PC-3 (cell line): ENCODE results near the gene ZNF213. TPM values are rescaled to one million over a fixed set of nuclear protein-coding genes. Genes with fewer than 3 reads are reported as not detected.

Source experiments
- ATAC-seq: fragments of 200-7000 bp; cut with Tn5 transposase; 2 replicates; pipeline ENCODE4 v1.9.1; 2020; ENCODE audit warnings: mild to moderate bottlenecking, moderate library complexity
- BruUV-seq: library from RNA; stranded (reverse); fragments of 400-500 nt; replicated peaks from 2 replicates; lab custom pipeline; 2021; lab: Mats Ljungman, UMichigan
- CTCF ChIA-PET: fragments of 300-600 bp; sonication (Branson Sonifier 250); formaldehyde crosslinking; loops from one replicate; lab custom pipeline; 2022; ENCODE audit warnings: antibody characterized with exemption; lab: Charles Lee
- POLR2A ChIA-PET: fragments of 300-600 bp; sonication (Branson Sonifier 250); formaldehyde crosslinking; loops from one replicate; lab custom pipeline; 2022; ENCODE audit warnings: antibody characterized with exemption; ENCODE audit not compliant: unreplicated experiment; lab: Charles Lee
- DNase-seq: peaks from one replicate; pipeline ENCODE4 v3.0.0-alpha.2; 2015
- H2AFZ ChIP-seq: fragments of 300-600 bp; sonication (generic); 2 replicates; pipeline ENCODE4 v1.6.0; 2016; ENCODE audit warnings: antibody characterized with exemption, low read length
- H3F3A ChIP-seq: fragments of 300-600 bp; sonication (generic); one replicate; pipeline ENCODE4 v1.6.0; 2017; ENCODE audit warnings: antibody characterized with exemption, low read length, control low read depth, mild to moderate bottlenecking; ENCODE audit not compliant: unreplicated experiment
- H3K27ac ChIP-seq: fragments of 300-600 bp; sonication (generic); 2 replicates; pipeline ENCODE4 v1.5.1; 2016; ENCODE audit warnings: mild to moderate bottlenecking, low read length
- H3K27me3 ChIP-seq: fragments of 300-600 bp; sonication (generic); 2 replicates; pipeline ENCODE4 v1.6.1; 2016; ENCODE audit warnings: low read length, mixed read lengths
- H3K36me3 ChIP-seq: fragments of 300-600 bp; sonication (generic); 2 replicates; pipeline ENCODE4 v1.6.1; 2016; ENCODE audit warnings: low read depth, mixed run types, low read length, mixed read lengths
- H3K4me1 ChIP-seq: fragments of 300-600 bp; sonication (generic); 2 replicates; pipeline ENCODE4 v1.5.1; 2016; ENCODE audit warnings: low read length; ENCODE audit not compliant: insufficient read depth
- H3K4me2 ChIP-seq: fragments of 300-600 bp; sonication (generic); 2 replicates; pipeline ENCODE4 v1.6.0; 2016; ENCODE audit warnings: low read length
- H3K4me3 ChIP-seq: fragments of 300-600 bp; sonication (generic); 2 replicates; pipeline ENCODE4 v1.5.1; 2016; ENCODE audit warnings: mild to moderate bottlenecking, low read length, mixed read lengths
- H3K79me2 ChIP-seq: fragments of 300-600 bp; sonication (generic); 2 replicates; pipeline ENCODE4 v1.6.1; 2017; ENCODE audit warnings: low read length, mixed read lengths
- H3K9ac ChIP-seq: fragments of 300-600 bp; sonication (generic); 2 replicates; pipeline ENCODE4 v1.6.0; 2016; ENCODE audit warnings: mild to moderate bottlenecking, low read length
- H3K9me2 ChIP-seq: fragments of 300-600 bp; sonication (generic); replicated peaks from 2 replicates; pipeline ENCODE4 v1.6.1; 2016; ENCODE audit warnings: mixed run types, low read length, mixed read lengths
- H3K9me3 ChIP-seq: fragments of 300-600 bp; sonication (generic); 2 replicates; pipeline ENCODE4 v1.6.1; 2016; ENCODE audit warnings: low read length, mixed read lengths
- H4K20me1 ChIP-seq: fragments of 300-600 bp; sonication (generic); 2 replicates; pipeline ENCODE4 v1.6.1; 2016; ENCODE audit warnings: low read length, mixed read lengths
- EZH2 ChIP-seq: fragments of 300-600 bp; sonication (generic); IDR thresholded peaks from one replicate; pipeline ENCODE4 v1.6.1; 2017; ENCODE audit warnings: antibody characterized with exemption, mild to moderate bottlenecking, low read length; ENCODE audit not compliant: unreplicated experiment
- EZH2phosphoT487 ChIP-seq: fragments of 300-600 bp; sonication (generic); IDR thresholded peaks from 2 replicates; pipeline ENCODE4 v1.6.1; 2018; ENCODE audit warnings: mild to moderate bottlenecking, antibody characterized with exemption, low read length, borderline replicate concordance
- intact Hi-C: fragments of 100-400 bp; cut with micrococcal nuclease; formaldehyde crosslinking; loops from 2 replicates; pipeline ENCODE4 v1.9.0; 2023
- total RNA-seq: library from RNA; depleted of rRNA; stranded (reverse); fragments of >200 nt; gene quantifications from 2 replicates; pipeline ENCODE4 v1.2.3, GENCODE V29; 2014
- TF ChIP-seq, protein P1 (sequence below): fragments of 300-600 bp; sonication (generic); conservative IDR thresholded peaks from 2 replicates; pipeline ENCODE4 v1.5.1; 2017; ENCODE audit warnings: antibody characterized with exemption, low read depth, mild to moderate bottlenecking, low read length

The ZNF213 gene
- total RNA-seq, 1 experiment from 2014 or later: 3.6 TPM

DNA sequence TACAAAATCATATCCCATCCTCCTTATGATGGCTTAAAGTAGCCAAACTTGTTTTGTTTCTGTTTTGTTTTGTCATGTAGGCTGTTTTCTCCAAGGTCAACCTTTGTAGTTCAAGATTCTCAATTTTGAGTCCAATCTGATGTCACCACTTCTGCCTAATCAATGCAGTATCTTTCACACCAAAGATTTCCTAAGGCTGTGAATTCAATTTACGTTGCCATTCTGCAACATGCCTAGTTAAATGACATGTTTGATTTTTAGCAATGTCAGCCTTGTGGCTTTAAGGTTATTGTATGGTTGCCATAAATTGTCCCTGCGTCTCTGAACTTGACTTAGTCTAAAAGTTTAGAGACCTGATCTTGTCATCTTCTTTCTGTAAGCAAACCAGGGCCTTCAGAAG, 20.4 kb downstream of the ZNF213 start:
- no peaks in the 10 kb centered on the region for H3K4me1 ChIP-seq

DNA sequence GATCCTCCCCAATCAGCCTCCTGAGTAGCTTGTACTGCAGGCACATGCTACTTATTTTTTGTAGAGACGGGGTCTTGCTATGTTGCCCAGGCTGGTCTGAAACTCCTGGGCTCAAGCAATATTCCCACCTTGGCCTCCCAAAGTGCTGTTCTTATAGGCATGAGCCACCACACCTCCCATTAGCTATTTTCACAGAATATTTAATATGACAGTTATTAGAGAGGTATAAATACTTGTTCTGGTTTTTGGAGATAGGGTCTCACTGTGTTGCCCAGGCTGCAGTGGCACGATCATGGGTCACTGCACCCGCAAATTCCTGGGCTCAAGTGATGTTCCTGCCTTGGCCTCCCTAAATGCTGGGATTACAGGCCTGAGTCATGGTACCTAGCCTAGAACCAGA, 21.1 kb downstream of the ZNF213 start:
- no peaks in the 10 kb centered on the region for H3F3A ChIP-seq
- no peak overlapping the region for H2AFZ ChIP-seq
- H3K36me3 ChIP-seq: no peaks in the 10 kb centered on the region
- no peaks in the 10 kb centered on the region for H3K79me2 ChIP-seq
- DNase-seq: no peak
- H3K9ac ChIP-seq: no peak overlapping the region
- no peak overlapping the region for H3K27ac ChIP-seq
- POLR2A ChIA-PET: no interaction called here
- H3K9me2 ChIP-seq: no peaks in the 10 kb centered on the region
- H3K4me2 ChIP-seq: no peak overlapping the region
- no peaks in the 10 kb centered on the region for H3K4me1 ChIP-seq
- intact Hi-C loops: loop anchor here (2.0 kb wide), 1 partner anchor 345 kb away; the partner anchor contains the start of gene CLUAP1
- TF ChIP-seq EZH2 (no peak), EZH2phosphoT487 (no peak)
- H3K4me3 ChIP-seq: no peak overlapping the region
- H4K20me1 ChIP-seq: no peaks in the 10 kb centered on the region
- no peak for ATAC-seq
- H3K27me3 ChIP-seq: no peaks in the 10 kb centered on the region
- no TSS peak for BruUV-seq
- CTCF ChIA-PET: no interaction called here
- no peaks in the 10 kb centered on the region for H3K9me3 ChIP-seq

More for the DNA sequence above, 20.4 kb downstream of the ZNF213 start:
- H3K9me2 ChIP-seq: no peaks in the 10 kb centered on the region
- H3K9ac ChIP-seq: no peak overlapping the region
- TF ChIP-seq, protein P1, sequence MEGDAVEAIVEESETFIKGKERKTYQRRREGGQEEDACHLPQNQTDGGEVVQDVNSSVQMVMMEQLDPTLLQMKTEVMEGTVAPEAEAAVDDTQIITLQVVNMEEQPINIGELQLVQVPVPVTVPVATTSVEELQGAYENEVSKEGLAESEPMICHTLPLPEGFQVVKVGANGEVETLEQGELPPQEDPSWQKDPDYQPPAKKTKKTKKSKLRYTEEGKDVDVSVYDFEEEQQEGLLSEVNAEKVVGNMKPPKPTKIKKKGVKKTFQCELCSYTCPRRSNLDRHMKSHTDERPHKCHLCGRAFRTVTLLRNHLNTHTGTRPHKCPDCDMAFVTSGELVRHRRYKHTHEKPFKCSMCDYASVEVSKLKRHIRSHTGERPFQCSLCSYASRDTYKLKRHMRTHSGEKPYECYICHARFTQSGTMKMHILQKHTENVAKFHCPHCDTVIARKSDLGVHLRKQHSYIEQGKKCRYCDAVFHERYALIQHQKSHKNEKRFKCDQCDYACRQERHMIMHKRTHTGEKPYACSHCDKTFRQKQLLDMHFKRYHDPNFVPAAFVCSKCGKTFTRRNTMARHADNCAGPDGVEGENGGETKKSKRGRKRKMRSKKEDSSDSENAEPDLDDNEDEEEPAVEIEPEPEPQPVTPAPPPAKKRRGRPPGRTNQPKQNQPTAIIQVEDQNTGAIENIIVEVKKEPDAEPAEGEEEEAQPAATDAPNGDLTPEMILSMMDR: no peak
- TF ChIP-seq EZH2phosphoT487 (no peak), EZH2 (no peak)
- H3K27ac ChIP-seq: no peak overlapping the region
- ChIA-PET CTCF (no interaction called here), POLR2A (no interaction called here)
- no peak overlapping the region for H2AFZ ChIP-seq
- no peak for DNase-seq
- no peaks in the 10 kb centered on the region for H3F3A ChIP-seq
- ATAC-seq: no peak
- H3K79me2 ChIP-seq: no peaks in the 10 kb centered on the region
- no peaks in the 10 kb centered on the region for H3K9me3 ChIP-seq
- intact Hi-C loops: no loop called here
- H3K4me2 ChIP-seq: no peak overlapping the region
- no peaks in the 10 kb centered on the region for H3K36me3 ChIP-seq
- no TSS peak for BruUV-seq
- H4K20me1 ChIP-seq: no peaks in the 10 kb centered on the region
- H3K27me3 ChIP-seq: no peaks in the 10 kb centered on the region
- H3K4me3 ChIP-seq: no peak overlapping the region

DNA sequence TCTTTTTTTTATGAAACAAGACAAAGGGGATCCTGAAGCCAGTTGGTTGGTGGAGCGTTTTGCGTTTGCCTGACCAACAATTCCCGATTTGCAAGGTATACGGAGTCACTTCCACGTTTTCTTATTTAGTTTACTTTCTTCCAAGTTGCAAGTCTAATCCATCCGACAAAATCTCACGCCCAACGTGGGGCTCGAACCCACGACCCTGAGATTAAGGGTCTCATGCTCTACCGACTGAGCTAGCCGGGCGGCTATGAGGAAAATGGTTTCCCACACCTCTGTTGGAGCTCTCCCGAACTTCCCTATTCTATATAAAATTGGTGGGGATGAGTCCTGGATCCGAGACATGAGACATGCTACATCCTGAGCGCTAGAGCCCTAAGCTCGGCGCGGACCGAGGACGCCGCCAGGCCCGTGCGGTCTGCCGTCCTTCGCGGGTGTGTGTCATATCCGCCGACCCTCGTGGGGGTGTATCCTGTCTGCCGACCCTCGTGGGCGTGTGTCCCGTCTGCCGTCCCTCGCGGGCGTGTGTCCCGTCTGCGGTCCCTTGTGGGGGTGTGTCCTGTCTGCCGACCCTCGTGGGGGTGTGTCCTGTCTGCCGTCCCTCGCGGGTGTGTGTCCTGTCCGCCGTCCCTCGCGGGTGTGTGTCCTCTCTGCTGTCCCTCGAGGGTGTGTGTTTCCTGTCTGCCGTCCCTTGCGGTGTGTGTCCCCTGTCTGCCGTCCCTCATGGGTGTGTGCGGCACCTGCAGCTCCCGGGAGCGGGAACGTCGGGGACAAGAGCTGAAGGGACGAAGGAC, 22.6 kb downstream of the ZNF213 start:
- H2AFZ ChIP-seq: peak overlapping the region; percentile 65
- H3K9me3 ChIP-seq: no peaks in the 10 kb centered on the region
- ATAC-seq: peak; percentile 42
- peak overlapping the region; percentile 90 for H3K9ac ChIP-seq
- no peaks in the 10 kb centered on the region for H3K27me3 ChIP-seq
- intact Hi-C loops: loop anchor here (2.0 kb wide), 1 partner anchor 343 kb away; the partner anchor contains the start of gene CLUAP1
- DNase-seq: peak; percentile 94
- H3K79me2 ChIP-seq: no peaks in the 10 kb centered on the region
- H4K20me1 ChIP-seq: no peaks in the 10 kb centered on the region
- H3K4me3 ChIP-seq: peak overlapping the region; percentile 87
- TSS peak; percentile 92 for BruUV-seq
- H3K36me3 ChIP-seq: no peaks in the 10 kb centered on the region
- ChIA-PET CTCF (interaction anchor here (0.6 kb wide), 1 partner anchor 63 kb away, joined by 4 read pairs; no protein-coding TSS in a partner anchor), POLR2A (no interaction called here)
- no peaks in the 10 kb centered on the region for H3K9me2 ChIP-seq
- no peaks in the 10 kb centered on the region for H3K4me1 ChIP-seq
- H3F3A ChIP-seq: no peaks in the 10 kb centered on the region
- TF ChIP-seq EZH2phosphoT487 (no peak), EZH2 (no peak)
- TF ChIP-seq, protein P1: no peak
- H3K27ac ChIP-seq: peak overlapping the region; percentile 80
- H3K4me2 ChIP-seq: peak overlapping the region; percentile 89
